ENCODE measurements around the gene HMGB2. TPM values are rescaled to one million over a fixed set of nuclear protein-coding genes. Genes with fewer than 3 reads are reported as not detected.

Gene HMGB2
- total RNA-seq, 1 donor from 2014 or later = 201 TPM

- Mint-ChIP-seq H3K36me3 (peaks cover 16% of the 10 kb centered on the region), H3K27me3 (no peaks in the 10 kb centered on the region), H3K4me3 (no peak overlapping the region), H3K27ac (no peak overlapping the region), H3K4me1 (ENCODE audit: unreplicated experiment) (peaks cover 11% of the 10 kb centered on the region), H3K9me3 (peaks cover 6% of the 10 kb centered on the region)
- no peak for DNase-seq (ENCODE audit: extremely low spot score, unreplicated experiment)
- no peak for TF ChIP-seq CTCF (conservative IDR thresholded peaks at IDR 0.05)
Observed at GRCh38 chr4:173281406-173282255, 52.5 kb downstream of the HMGB2 start.

Other genes starting within 250 kb of the HMGB2 start
- 63.9 and 100 TPM in 2 replicates for gene GALNT7, start 165.5 kb downstream of the HMGB2 start, total RNA-seq (ENCODE audit: low replicate concordance)
- gene SAP30, start 36.6 kb upstream of the HMGB2 start, total RNA-seq (ENCODE audit: low replicate concordance) = 7.9 and 21.3 TPM in 2 replicates
- gene SCRG1, start 64.8 kb upstream of the HMGB2 start, total RNA-seq (ENCODE audit: low replicate concordance) = 0.17 TPM in 1 of 2 replicates, not detected in the other
- 8.3 and 40.3 TPM in 2 replicates for gene HAND2, start 195.9 kb upstream of the HMGB2 start, total RNA-seq (ENCODE audit: low replicate concordance)